ENCODE results near the gene ACOXL.

DNA sequence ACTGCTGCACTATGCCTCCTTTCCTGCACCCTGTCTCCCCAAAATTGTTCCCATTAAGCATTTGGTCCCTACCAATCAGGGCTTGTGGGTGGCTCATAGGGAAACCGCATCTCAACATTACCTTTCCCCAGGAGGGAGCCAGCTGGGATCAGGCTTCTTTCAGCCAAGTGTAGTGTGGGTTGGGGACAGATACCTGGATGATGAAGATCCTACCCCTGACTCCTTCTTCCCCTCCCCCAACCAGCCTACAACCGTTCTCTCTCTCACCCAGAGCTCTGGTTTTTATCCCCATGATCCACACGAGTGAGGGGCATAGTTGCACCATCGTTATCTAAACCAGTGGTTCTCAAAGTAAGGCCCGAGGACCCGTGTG lies 40.0 kb downstream of the ACOXL start:
- TF ChIP-seq, protein P1, sequence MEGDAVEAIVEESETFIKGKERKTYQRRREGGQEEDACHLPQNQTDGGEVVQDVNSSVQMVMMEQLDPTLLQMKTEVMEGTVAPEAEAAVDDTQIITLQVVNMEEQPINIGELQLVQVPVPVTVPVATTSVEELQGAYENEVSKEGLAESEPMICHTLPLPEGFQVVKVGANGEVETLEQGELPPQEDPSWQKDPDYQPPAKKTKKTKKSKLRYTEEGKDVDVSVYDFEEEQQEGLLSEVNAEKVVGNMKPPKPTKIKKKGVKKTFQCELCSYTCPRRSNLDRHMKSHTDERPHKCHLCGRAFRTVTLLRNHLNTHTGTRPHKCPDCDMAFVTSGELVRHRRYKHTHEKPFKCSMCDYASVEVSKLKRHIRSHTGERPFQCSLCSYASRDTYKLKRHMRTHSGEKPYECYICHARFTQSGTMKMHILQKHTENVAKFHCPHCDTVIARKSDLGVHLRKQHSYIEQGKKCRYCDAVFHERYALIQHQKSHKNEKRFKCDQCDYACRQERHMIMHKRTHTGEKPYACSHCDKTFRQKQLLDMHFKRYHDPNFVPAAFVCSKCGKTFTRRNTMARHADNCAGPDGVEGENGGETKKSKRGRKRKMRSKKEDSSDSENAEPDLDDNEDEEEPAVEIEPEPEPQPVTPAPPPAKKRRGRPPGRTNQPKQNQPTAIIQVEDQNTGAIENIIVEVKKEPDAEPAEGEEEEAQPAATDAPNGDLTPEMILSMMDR (IDR thresholded peaks at IDR 0.05; ENCODE audit: extremely low read depth in 1 of 2, insufficient read depth in 1 of 2, low read depth in 1 of 2, low read length in 2 of 2), result no peak
- TF ChIP-seq POLR2AphosphoS5 (IDR thresholded peaks at IDR 0.05; ENCODE audit: insufficient read depth, low read depth, low read length), result no peak
